ENCODE results near the gene KRTAP5-11.
"Not testable (repeated sequence)": the region's sequence is repeated elsewhere in the genome, so short reads cannot be mapped to it uniquely, and the experiment has no call there.

DNA sequence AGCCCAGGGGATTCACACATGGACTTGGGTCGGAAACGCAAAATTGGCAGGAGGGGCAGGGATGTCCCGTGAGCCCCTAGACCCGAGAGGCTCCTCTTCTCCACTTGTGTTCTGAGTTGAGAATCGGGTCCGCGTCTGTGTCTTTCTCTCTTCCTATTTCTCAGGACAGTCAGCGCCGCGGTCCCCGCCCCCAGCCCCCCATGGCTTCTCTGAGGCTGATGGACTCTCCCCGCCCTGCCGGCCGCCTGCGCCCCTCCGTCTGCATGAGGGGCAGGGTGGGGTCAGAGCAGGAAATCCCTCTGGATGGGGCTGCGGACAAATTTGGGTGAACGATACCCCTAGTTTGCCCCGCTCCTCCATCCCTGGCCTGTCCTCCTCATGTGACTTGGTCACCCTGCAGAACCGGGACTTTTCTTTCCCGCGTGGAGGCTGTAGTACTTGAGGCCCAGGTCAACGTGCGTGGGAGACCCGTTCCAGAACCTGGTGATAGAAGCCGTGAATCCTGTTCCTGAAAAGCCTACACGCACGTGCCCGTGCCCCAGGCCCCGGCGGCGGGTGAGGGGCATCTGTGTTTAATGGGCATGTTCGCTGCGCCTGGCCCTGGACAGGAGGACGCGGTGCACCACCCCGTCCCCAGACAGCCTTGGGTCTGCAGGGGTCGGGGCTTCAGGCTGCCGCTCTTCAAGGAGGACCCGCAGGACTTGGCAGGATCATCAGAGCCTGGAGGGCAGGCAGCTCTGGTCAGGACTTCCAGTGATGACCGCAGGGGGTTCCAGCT lies 5.8 kb downstream of the KRTAP5-11 start:
- TF ChIP-seq CTCF (conservative IDR thresholded peaks at IDR 0.05; ENCODE audit: low read depth, low read length); EZH2 (IDR thresholded peaks at IDR 0.05; ENCODE audit: borderline replicate concordance, low read depth, low read length, poor library complexity, severe bottlenecking): not testable (repeated sequence)
